Bronchial smooth muscle cell (primary cell): ENCODE measurements around the gene CYP2C19. TPM values are rescaled to one million over a fixed set of nuclear protein-coding genes. Genes with fewer than 3 reads are reported as not detected.

Experiments
- total RNA-seq: library from RNA; depleted of rRNA; stranded (reverse); fragments of >200 nt; gene quantifications from 2 replicates; pipeline ENCODE4 v1.2.1, GENCODE V29; 2014

The CYP2C19 gene
- total RNA-seq = not detected in 2 replicates

GRCh38 chr10:94762393-94762792, at the start of gene CYP2C19:
TSS of gene CYP2C19 (plus strand) at chr10:94762681. CDS start at chr10:94762706, 25 bp downstream.

Other genes starting within 250 kb of the CYP2C19 start
- gene HELLS, start 216.9 kb upstream of the CYP2C19 start, total RNA-seq = 4.6 and 7.7 TPM in 2 replicates
- 0.09 TPM in 1 of 2 replicates, not detected in the other for gene CYP2C18, start 79.0 kb upstream of the CYP2C19 start, total RNA-seq
- gene CYP2C9, start 176.0 kb downstream of the CYP2C19 start, total RNA-seq = not detected in 2 replicates